Measurements from ENCODE around the gene OTOF. TPM values are rescaled to one million over a fixed set of nuclear protein-coding genes. Genes with fewer than 3 reads are reported as not detected.

The OTOF gene
- total and polyA plus RNA-seq, 8 donors = 0.07 to 0.26 (median 0.12) TPM; not detected in 1

GRCh38 chr2:26432363-26432762 lies 45.6 kb downstream of the OTOF start:
- intact Hi-C loops (cut with DNase I) = no loop called here
- DNase-seq (no peak), FAIRE-seq (no peak), ATAC-seq (no peak)
- no peak overlapping the region for H3K27ac ChIP-seq
- H3K4me1 ChIP-seq = no peaks in the 10 kb centered on the region
- H3K4me3 ChIP-seq = no peak overlapping the region
- H3K9me3 ChIP-seq = no peaks in the 10 kb centered on the region
- no peaks in the 10 kb centered on the region for H3K27me3 ChIP-seq
- H3K36me3 ChIP-seq = no peaks in the 10 kb centered on the region
- TF ChIP-seq, protein P1, sequence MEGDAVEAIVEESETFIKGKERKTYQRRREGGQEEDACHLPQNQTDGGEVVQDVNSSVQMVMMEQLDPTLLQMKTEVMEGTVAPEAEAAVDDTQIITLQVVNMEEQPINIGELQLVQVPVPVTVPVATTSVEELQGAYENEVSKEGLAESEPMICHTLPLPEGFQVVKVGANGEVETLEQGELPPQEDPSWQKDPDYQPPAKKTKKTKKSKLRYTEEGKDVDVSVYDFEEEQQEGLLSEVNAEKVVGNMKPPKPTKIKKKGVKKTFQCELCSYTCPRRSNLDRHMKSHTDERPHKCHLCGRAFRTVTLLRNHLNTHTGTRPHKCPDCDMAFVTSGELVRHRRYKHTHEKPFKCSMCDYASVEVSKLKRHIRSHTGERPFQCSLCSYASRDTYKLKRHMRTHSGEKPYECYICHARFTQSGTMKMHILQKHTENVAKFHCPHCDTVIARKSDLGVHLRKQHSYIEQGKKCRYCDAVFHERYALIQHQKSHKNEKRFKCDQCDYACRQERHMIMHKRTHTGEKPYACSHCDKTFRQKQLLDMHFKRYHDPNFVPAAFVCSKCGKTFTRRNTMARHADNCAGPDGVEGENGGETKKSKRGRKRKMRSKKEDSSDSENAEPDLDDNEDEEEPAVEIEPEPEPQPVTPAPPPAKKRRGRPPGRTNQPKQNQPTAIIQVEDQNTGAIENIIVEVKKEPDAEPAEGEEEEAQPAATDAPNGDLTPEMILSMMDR (IDR thresholded peaks at IDR 0.05) = no peak

DNA sequence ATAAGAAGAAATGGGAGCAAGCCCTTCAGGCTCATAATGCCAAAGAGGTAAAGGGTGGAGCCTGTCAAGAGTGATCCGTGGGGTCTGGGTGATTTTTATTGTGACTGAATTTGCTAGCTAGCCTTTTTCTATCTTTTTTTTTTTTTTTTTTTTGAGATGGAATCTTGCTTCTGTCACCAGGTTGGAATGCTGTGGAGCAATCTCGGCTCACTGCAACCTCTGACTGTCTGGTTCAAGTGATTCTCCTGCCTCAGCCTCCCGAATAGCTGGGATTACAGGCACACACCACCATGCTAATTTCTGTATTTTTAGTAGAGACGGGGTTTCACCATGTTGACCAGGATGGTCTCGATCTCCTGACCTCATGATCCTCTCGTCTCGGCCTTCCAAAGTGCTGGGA lies 47.1 kb downstream of the OTOF start:
- intact Hi-C loops (cut with DNase I) = no loop called here
- H3K36me3 ChIP-seq = no peaks in the 10 kb centered on the region
- FAIRE-seq (no peak), DNase-seq (no peak), ATAC-seq (no peak)
- TF ChIP-seq, protein P1 (IDR thresholded peaks at IDR 0.05) = no peak
- H3K27me3 ChIP-seq = no peaks in the 10 kb centered on the region
- no peaks in the 10 kb centered on the region for H3K9me3 ChIP-seq
- H3K4me1 ChIP-seq = no peaks in the 10 kb centered on the region
- no peak overlapping the region for H3K4me3 ChIP-seq
- 88 to 89% methylated on average over 7 of the region's 7 CpGs for WGBS, 2 donors
- H3K27ac ChIP-seq = no peak overlapping the region

DNA sequence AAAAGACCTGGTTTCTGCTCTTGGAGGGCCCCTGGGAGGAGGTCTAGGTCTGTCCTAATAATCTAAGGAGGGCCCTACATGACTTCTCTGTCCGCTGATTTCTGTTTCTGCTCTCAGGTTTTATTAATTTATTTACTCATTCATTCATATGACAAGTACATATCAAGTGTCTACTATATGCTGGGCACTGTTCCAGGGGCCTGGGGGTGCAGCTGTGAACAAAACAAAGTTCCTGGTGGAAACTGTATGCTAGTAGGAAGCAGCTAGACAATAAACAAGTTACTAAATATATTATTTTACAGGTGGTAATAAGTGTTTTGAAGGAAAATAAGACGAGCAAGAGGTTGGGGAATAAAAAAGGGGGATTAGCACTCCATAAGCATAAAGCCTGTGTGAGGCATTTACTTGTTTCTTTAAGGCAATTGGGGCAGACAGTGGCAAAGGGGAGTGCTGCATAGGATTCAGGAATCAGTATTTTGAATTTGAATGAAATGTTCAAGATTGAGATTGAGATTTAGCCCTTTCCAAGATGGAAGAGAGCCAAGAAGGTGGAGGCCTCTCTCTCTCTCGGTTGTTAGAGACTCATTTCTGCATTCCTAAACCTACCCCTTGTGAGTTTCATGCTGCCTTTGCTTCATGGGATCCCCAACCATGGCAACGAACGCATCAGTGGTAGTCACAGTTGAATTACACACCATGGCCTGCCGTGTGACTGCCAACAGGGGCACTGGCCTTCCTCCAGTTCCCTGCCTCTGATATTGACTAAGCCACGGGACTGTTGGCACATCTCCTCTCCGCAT lies 47.9 kb downstream of the OTOF start:
- Histone ChIP-seq H3K27me3 (no peaks in the 10 kb centered on the region), H3K4me3 (no peak overlapping the region), H3K4me1 (no peaks in the 10 kb centered on the region), H3K9me3 (no peaks in the 10 kb centered on the region), H3K36me3 (no peaks in the 10 kb centered on the region), H3K27ac (no peak overlapping the region)
- intact Hi-C loops (cut with DNase I) = no loop called here
- FAIRE-seq (no peak), ATAC-seq (no peak), DNase-seq (no peak)
- TF ChIP-seq, protein P1 (IDR thresholded peaks at IDR 0.05) = no peak
- WGBS, 2 donors = 58 to 59% methylated on average over 8 of the region's 8 CpGs

GRCh38 chr2:26428846-26429245 lies 49.1 kb downstream of the OTOF start:
- H3K27me3 ChIP-seq = no peaks in the 10 kb centered on the region
- DNase-seq (no peak), FAIRE-seq (no peak), ATAC-seq (no peak)
- no peak overlapping the region for H3K4me3 ChIP-seq
- H3K27ac ChIP-seq = no peak overlapping the region
- no peaks in the 10 kb centered on the region for H3K4me1 ChIP-seq
- no peaks in the 10 kb centered on the region for H3K9me3 ChIP-seq
- no peaks in the 10 kb centered on the region for H3K36me3 ChIP-seq
- WGBS, 2 donors = 88 to 95% methylated on average over 2 of the region's 2 CpGs
- TF ChIP-seq, protein P1 (IDR thresholded peaks at IDR 0.05) = no peak
- intact Hi-C loops (cut with DNase I) = no loop called here

GRCh38 chr2:26424221-26424620 lies 53.7 kb downstream of the OTOF start:
- H3K4me1 ChIP-seq = no peaks in the 10 kb centered on the region
- H3K27ac ChIP-seq = no peak overlapping the region
- TF ChIP-seq, protein P1 (IDR thresholded peaks at IDR 0.05) = no peak
- ATAC-seq (peak; percentile 52 to 91 (median 66)), DNase-seq (peak in 3 of 6 donors; percentile 19 to 37 (median 29)), FAIRE-seq (no peak)
- no peaks in the 10 kb centered on the region for H3K36me3 ChIP-seq
- H3K9me3 ChIP-seq = no peaks in the 10 kb centered on the region
- WGBS, 2 donors = 17 to 19% methylated on average over 3 of the region's 3 CpGs
- H3K27me3 ChIP-seq = no peaks in the 10 kb centered on the region
- intact Hi-C loops (cut with DNase I) = no loop called here
- H3K4me3 ChIP-seq = no peak overlapping the region

Data from pancreas (tissue), 10 donors.